Kidney capillary endothelial cell (primary cell): ENCODE results near the gene RAP1GAP2.

Experiments
- DNase-seq: peaks from one replicate; pipeline ENCODE4 v3.0.0-alpha.2; 2018; ENCODE audit warnings: low spot score

Gene RAP1GAP2

GRCh38 chr17:2947996-2948550 is 151.8 kb downstream of the RAP1GAP2 start:
- DNase-seq, result no peak

DNA sequence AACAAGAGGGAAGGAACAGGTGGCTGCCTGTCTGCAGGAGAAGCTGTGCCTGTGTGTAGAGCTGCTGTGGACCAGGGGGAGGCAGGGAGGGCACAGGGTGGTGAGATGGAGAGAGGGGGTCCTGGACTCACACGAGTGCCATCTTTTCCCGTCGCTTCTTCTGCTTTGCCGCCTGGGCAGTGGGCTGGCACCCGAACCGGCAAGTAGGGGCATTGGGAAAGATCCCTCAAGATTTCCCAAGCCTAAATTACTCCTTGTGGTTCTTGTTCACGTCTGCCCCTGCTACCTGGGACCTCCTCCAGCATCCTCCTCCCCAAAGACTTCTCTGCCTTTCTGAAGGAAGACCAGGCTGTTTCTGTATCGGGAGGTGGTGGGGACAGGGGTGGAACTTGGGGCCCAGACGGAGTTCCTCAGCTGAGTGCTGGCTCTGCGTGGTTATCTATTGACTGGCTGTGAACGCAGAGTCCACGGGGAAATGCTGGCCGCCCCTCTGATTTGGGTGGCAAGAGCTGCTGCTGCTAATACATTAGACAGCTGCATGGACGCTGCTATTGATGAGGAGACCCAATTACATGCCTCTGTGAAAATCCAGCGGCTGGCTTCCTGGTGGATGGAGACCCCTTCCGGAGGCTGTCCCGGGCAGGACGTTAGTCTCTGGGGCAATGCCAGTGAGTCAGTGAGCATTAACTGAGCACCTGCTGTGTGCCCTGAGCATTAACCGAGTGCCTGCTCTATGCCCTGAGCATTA is 152.7 kb downstream of the RAP1GAP2 start:
- DNase-seq, result no peak

GRCh38 chr17:2949469-2950044 is 153.3 kb downstream of the RAP1GAP2 start:
- DNase-seq, result no peak

DNA sequence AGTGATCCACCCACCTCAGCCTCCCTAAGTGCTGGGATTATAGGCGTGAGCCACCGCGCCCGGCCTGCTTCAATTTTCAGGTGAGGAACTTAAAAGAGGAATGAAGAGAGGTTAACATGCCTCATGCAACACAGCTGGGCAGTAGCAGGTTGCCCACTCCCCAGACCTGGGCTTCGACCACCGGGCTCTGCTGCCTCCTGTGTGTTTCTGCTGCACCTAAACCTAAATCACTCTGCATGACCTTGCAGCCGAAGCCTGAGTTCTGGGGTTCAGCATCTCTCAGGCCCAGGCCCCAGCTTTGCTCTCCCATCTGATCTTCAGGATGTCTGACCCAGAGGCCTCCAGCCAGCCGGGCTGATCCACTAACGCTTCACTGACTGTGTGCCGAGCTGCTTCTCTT is 154.6 kb downstream of the RAP1GAP2 start:
- no peak for DNase-seq

DNA sequence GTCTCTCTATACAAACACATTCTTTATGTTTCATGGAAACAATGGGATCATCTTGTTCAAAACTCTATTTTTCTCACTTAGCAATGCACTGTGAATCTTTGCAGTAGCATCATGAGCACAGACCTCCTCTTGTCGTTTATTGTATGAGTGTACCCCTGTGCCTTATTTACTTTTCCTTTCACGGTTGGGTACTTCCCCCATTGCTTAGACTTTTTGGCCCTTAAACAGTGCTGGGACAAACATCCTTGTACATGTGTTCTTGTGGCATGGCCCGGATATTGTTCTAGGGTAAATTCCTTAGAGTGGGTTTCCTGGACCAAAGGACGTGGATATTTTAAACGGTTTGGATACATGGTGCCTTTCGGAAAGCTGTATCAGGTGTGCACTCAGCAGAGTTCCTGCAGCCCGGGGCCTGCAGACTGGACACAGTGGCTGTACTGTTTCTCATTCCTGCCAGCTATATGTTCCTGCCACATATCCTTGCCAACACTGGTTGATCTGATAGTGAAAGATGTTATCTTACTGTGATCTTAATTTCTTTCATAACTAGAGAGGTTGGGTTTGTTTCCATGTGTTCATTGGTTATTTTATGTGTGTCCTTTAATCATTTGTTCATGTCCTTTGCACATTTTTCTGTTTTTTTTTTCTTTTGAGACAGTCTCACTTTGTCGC is 156.1 kb downstream of the RAP1GAP2 start:
- DNase-seq, result no peak

- DNase-seq, result peak; percentile 94
Measured at GRCh38 chr17:2954898-2955445, 158.7 kb downstream of the RAP1GAP2 start.

DNA sequence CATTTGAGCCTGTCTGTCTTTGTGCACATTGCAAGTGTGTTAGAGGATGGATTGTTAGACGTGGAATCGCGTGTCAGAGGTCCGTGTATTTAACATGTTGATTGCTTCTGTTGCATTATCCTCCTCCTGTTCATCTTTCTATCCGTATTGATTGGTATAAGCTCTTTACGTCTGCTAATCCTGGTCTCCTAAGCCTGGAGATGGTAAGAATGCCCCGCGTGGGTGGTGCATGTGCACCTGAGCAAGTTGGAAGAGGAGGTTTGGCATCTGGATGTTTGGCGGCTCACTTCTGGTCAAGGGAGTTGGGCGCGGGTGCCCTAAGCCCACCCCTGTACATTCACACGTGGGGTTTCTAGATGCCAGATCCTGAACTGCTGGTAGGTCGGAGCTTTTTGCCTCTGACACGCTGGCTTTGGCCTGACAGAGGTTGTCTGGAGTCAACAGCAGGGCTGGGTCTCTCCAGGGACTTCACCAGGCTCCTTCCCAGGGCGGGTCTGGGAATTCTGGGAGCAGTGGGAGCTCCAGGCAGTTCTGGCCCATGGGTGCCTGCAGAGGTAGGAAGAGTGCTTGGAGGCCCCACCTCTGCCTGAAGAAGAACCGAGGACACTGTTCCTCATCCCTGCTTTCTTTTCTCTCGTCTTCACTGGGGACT is 159.8 kb downstream of the RAP1GAP2 start:
- DNase-seq, result no peak

DNA sequence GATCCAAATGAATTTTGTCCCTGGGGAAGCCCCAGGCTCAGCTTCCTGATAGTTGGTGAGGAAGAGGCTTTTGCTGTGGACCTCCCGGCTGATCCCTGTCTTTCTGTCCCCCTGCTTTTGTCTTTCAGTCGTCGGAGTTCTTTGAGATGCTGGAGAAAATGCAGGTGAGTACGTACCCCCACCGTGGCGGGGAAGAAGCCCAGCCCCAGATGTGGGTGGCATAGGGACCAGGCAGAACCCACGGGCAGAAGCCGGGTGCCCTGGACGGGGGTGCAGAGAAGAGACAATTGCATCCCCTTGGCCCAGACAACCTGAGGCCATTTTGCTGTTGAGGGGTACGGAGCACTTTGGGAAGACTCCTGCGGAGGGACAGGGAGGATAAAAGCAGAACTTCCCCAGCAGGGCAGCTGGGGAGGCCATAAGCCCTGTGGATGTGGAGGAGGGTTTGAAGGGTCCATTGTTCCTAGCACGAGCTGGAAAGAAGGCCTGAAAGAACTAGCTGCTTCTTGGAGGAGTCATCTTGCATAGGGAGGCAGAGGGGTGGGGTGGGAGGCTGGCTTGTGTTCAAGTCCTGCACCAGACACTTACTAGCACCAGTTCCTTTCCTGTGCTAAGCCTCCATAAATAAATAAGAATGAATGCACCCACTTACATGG is 161.5 kb downstream of the RAP1GAP2 start:
- no peak for DNase-seq

DNA sequence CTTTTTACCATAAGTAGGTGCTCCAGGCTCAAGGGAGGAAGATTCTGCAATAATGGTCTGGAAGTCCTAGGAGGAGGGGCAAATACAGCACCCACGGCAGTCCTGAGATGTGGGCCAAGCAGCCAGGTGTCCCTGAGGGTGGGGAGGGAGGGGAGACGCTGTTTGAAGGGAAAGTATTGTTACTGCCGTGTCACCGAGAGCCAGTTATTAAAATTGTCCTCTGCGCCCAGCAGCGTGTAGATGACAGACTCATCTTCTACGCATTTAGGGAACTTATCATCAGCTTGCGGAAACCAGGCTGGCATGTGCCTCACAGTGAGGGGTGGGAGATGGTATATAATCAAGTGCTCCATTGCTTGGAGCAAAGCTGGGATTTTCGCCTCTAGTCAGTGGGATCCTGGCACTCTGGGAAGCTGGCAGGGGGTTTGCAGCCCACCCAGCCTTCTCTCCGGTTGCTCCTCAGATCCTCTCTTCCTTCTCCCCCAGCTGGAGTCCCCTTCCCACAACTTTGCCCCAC is 162.5 kb downstream of the RAP1GAP2 start:
- no peak for DNase-seq

GRCh38 chr17:2959371-2960130 is 163.3 kb downstream of the RAP1GAP2 start:
- no peak for DNase-seq

DNA sequence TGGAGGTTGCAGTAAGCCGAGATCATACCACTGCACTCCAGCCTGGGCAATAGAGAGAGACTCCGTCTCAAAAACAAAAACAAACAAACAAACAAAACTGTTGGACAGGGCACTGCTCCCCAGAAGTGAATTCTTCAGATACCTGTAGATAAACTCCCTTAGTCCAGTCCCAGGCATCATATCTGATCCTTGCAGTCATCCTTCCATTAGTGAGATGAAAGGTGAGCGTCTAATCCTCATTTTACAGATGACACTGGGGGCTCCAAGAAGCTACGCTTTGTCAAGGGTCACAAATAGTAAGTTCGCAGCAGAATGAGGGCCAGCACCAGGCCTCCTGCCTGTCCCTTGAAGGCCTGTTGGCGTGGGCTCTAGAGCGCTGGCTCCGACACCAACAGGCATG is 165.2 kb downstream of the RAP1GAP2 start:
- no peak for DNase-seq

GRCh38 chr17:2962236-2962635 is 166.0 kb downstream of the RAP1GAP2 start:
- DNase-seq, result no peak

GRCh38 chr17:2962729-2963128 is 166.5 kb downstream of the RAP1GAP2 start:
- no peak for DNase-seq

DNA sequence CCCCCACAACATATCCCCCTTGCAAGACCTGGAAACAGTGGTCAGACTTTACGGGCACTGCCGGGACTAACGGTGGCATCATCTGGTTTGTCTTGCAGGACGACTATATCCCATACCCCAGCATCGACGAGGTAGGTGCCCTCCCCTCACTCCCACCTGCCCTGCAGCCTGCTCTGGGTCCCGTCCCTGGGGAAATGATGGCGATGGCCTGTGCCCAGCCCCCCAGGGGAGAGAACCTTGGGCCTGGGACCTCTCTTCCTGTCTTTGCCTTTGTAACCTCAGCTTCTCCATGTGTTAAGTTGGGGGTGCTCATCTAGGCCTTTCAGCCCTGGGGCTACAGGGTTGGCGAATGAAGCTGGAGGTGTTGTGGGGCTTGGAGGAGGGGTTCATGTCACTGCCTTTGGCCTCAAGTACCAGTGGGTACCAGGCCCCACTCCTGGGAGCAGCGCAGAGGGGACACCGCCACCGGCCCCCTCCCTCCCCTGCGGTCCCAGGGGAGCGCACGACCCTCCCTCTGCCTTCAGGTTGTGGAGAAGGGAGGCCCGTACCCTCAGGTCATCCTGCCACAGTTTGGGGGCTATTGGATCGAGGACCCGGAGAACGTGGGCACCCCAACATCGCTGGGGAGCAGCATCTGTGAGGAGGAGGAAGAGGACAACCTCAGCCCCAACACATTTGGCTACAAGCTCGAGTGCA is 167.2 kb downstream of the RAP1GAP2 start:
- DNase-seq, result no peak

DNA sequence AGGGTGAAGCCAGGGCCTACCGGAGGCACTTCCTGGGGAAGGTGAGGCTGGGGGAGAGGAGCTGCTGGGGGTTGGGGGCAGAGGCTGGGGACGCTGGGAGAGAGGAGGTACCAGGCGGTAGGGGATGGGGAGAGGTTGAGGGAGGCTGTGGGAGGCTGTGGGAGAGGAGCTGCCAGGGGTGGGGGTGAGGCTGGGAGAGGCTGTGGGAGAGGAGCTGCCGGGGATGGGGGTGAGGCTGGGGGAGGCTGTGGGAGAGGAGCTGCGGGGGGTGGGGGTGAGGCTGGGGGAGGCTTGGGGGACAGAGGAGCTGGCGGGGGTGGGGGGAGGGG is 167.8 kb downstream of the RAP1GAP2 start:
- no peak for DNase-seq

GRCh38 chr17:2964370-2964769 is 168.1 kb downstream of the RAP1GAP2 start:
- DNase-seq, result no peak

DNA sequence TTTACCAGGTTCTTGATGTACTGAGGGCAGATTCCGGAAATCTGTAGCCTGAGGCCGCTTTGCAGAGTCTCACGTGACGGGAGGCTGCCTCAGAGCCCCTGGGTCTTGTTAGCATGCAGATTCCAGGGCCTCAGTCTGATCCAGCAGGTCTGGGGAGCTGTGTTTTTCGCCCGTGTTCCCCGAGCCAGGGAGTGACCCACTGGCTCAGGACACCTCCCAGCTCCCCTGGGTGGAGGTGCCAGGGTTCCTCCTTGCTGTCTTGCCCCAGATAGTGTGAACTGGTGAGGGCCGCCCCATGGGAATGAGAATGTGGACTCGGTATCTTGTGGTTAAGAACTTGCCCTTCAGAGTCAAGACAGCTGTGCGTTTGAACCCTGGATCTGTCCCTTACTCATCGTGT is 168.6 kb downstream of the RAP1GAP2 start:
- DNase-seq, result no peak

DNA sequence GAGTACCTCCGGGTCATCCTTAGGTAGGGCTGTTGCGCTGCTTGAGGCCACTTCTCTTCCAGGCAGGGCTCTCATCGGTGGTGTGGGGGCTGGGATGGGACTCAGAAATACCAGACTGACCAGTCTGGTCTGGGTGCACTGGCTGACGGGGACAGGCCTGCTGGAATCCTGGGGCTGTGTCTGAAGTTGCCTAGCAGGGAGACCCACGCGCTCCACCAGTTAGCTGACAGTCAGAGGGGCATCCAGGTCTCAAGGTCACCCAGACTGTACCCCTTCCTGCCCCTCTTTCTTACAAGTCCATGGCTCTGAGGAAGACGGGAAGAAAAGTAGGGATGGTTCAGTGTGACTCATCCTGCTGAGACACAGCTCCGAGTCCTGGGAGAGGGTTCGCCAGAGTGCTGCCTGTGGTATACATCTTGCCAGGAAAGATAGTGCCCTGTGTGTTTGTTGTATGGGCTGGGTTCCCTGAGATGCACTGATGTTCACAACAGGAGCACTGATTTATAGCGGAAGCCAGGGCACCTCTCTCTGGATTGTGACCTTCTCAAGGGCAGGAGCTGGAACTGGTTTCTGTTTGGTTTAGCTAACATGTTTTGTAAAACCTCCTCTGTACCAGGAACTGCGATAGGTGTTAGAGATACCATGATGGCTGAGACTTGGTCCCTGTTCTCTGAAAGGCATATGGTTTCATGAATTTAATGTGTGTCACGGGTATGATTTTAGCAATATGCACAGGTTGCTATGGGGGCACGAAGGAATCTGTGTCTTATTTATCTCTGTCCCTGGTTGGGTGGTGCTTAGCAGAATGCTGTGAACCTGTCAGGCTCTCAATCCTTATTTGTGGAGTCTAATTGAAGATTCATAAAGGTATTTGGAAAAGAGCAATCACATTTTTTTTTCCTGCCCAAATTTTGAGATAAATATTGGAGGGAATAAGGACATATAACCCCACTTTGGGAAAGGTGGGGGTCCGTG is 169.7 kb downstream of the RAP1GAP2 start:
- DNase-seq, result no peak

- DNase-seq, result no peak
Measured at GRCh38 chr17:2967515-2967914, 171.3 kb downstream of the RAP1GAP2 start.
